ENCODE results near the gene SVOP.

DNA sequence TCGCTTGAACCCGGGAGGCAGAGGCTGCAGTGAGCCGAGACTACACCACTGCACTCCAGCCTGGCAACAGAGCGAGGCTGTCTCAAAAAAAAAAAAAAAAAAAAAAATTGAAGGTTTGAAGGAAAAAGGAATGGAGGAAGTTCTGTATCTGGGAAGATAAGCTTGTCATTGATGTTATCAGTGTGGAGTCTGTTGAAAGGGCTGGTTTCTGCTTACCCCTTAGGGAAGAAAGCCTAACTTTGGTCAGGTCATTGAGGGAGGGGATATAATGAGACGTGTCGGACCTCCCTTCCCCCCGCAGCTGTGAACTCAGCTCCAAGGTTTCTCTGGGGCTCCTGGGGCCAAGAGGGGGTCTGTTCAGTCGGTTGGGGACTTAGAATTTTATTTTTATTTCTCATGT, 124.5 kb downstream of the SVOP start:
- TF ChIP-seq EP300 (IDR thresholded peaks at IDR 0.05) = no peak
- TF ChIP-seq, protein P1, sequence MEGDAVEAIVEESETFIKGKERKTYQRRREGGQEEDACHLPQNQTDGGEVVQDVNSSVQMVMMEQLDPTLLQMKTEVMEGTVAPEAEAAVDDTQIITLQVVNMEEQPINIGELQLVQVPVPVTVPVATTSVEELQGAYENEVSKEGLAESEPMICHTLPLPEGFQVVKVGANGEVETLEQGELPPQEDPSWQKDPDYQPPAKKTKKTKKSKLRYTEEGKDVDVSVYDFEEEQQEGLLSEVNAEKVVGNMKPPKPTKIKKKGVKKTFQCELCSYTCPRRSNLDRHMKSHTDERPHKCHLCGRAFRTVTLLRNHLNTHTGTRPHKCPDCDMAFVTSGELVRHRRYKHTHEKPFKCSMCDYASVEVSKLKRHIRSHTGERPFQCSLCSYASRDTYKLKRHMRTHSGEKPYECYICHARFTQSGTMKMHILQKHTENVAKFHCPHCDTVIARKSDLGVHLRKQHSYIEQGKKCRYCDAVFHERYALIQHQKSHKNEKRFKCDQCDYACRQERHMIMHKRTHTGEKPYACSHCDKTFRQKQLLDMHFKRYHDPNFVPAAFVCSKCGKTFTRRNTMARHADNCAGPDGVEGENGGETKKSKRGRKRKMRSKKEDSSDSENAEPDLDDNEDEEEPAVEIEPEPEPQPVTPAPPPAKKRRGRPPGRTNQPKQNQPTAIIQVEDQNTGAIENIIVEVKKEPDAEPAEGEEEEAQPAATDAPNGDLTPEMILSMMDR (IDR thresholded peaks at IDR 0.05) = no peak
